GM03348 (cell line): Measurements from ENCODE around the gene CUEDC1.
"Not testable (repeated sequence)": the region's sequence is repeated elsewhere in the genome, so short reads cannot be mapped to it uniquely, and the experiment has no call there.

Experiments
- DNase-seq: peaks from one replicate; pipeline ENCODE4 v3.0.0; 2012; ENCODE audit warnings: low spot score

CUEDC1 gene

DNA sequence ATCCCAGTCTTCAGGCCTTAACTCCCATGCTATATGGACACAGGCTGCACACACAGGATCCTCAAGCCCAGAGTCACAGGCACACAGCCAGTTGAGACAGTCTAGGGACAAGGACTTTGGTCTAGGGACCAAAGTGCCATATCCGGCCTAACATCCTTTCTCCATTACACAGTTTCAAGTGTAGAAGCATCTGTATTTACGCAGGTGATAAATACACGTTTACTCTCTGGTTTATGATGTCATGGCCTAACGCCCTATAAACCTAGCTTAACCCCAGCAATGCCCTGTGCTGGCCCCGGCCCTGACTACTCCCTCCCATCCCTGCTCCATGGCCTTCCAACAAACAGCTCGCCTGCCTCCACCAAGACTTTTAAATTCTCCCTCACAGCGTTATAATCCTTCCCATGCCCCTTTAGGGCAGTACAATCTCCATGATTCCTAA, 17.1 kb downstream of the CUEDC1 start:
- DNase-seq, result no peak

- no peak for DNase-seq
These were observed 17.7 kb downstream of the CUEDC1 start for GRCh38 chr17:57937492-57937891.

GRCh38 chr17:57935833-57936807, 19.1 kb downstream of the CUEDC1 start:
- DNase-seq, result peak; percentile 87

- no peak for DNase-seq
These were observed 23.6 kb downstream of the CUEDC1 start for GRCh38 chr17:57931488-57932137.

- no peak for DNase-seq
These were observed 25.0 kb downstream of the CUEDC1 start for GRCh38 chr17:57930239-57930638.

DNA sequence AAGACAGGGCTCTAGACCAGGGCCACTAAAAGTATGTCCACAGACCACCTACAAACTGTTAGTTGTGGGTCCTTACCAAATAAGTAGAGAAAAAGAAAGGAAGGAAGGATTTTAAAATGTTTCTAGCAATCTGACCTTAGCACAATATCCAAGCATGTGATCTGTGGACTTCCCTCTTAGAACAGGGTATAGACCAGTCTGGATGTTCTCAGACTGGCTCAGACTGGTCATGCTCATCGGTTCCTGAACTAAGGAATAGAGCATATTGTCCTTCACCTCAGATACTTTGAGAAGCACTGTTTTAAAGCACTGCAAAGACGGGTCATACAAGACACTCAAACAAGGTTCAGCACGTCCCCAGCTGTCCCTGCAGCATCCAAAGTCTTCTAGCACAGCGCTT, 25.8 kb downstream of the CUEDC1 start:
- DNase-seq, result no peak

- no peak for DNase-seq
These were observed 26.3 kb downstream of the CUEDC1 start for GRCh38 chr17:57928928-57929327.

- peak; percentile 90 for DNase-seq
These were observed 28.0 kb downstream of the CUEDC1 start for GRCh38 chr17:57927048-57927723.

- no peak for DNase-seq
These were observed 28.5 kb downstream of the CUEDC1 start for GRCh38 chr17:57926723-57927047.

DNA sequence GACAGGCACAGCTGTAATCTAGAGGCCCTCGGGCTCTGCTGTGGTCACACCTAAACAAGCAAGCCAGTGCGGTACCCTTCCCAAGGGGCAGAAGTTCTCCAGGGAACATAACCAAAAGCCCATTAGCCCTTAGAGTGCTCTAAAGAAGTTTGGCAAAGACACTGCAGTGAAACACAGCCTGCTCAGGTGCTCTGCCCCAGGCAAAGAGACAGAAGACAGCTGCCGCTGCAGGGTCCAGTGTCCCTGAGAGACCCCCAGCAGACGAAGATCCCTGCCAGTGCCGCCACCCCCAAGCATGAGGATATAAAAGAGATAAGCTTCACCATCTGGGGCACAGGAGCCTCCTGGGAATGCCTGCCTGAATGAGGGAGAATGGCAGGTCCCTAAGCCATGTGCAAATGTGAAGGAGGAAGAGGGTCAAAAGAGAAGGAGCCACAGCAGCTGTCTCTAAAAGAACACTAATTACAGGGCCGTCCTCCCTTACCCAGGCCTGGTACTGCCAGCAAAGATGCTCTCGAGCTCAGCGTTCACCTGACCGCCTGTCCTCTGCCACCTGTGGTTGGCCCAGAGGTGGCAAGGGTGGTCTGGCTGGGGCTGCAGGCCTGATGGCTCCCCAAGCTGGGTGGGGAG, 29.7 kb downstream of the CUEDC1 start:
- no peak for DNase-seq

DNA sequence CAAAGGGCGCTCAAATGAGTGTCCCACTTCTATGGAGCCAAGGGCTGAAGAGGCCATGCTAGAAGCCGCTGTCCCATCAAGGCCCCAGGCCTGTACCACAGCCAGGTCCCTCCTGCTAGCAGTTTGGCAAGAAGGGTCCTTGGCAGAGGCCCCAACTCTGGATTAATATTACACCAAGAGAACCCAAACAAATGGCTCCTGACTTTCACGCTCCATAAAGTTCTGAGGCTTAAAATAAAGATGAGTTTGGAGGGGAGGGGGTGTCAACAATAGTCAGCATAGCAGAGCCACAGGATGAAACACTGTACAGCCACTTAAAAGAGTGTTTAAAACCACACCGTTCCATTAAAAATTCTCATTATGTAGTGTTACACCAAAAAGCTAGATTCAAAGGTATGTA, 30.5 kb downstream of the CUEDC1 start:
- no peak for DNase-seq

DNA sequence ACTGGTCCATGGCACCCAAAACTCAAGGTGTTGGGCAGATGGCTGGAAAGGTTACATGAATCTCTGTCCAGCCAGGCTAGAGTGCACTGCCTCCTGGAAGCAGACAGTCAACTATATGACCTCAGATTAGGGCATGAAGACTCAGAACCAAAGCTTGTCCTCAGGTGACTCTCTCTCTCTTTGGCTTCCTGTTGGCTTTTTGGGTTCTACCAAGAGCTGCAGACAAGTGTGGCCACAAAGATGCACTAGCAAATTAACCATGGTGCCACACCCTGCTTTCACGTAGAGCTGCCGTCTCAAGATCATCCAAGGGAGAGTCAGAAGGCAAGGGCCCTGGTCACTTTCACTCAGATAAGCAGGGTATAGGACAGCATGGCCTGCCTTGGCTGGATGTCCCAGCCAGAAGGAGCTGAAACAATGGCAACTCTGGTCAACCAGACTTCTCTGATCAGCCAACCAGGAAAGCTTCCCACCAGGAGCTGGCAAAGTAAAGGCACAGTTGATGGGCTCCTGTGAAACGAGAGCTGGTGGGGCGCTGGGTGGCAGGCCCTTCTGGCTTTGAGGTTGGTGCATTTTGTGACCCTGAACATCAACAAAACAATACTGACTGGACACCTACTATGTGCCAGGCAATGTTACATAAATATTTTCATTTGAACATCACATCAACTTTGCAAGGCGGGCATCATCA, 31.9 kb downstream of the CUEDC1 start:
- DNase-seq, result no peak

DNA sequence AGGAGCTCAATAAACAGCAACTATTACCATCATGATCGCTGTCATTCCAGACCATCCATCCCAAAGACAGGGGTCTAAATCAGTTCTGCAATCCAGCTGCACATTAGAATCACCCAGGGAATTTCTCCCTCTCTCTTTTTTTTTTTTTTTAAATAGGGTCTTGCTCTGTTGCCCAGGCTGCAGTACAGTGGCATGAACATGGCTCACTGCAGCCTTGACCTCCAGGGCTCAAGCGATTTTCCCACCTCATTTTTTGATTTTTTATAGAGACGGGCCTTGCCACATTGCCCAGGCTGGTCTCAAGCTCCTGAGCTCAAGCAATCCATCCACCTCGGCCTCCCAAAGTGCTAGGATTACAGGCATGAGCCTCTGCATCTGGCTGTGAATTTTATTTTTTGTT, 32.5 kb downstream of the CUEDC1 start:
- not testable (repeated sequence) for DNase-seq

DNA sequence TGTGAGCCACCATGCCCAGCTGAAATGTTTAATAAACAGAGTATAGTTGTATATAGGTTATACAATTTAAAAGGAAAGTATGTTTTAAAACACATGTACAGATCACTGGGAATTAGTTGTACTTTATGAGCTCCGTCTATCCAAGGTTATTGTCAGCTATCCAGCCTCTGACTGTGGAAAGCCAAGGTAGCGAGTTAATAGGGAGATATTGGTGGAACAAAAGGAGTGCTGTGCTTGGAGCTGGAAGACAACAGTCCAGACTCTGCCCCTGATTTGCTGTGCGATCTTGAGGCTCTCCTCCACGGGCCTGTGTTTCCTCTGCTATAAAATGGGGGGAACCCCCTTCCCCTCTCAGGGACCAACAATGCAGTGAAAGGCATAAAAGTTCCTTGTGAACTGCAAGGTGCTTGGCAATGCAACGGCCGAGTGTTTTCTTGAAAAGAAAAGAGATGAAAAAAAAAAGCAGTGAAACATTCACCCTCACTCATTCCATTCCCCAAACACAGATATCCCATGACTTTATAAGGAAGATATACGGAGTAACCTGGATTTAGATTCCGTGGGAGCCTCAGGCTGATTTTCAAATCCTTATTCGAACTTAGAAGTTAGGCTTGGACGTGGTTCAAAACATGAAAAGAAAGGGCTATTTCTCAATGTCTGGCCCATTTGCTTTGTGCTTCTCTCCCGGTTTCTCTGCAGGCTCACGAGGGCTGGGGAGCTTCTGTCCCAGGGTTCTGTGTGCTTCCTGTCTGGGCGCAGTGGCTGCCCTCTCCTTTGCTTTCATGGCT, 34.1 kb downstream of the CUEDC1 start:
- peak; percentile 55 for DNase-seq

DNA sequence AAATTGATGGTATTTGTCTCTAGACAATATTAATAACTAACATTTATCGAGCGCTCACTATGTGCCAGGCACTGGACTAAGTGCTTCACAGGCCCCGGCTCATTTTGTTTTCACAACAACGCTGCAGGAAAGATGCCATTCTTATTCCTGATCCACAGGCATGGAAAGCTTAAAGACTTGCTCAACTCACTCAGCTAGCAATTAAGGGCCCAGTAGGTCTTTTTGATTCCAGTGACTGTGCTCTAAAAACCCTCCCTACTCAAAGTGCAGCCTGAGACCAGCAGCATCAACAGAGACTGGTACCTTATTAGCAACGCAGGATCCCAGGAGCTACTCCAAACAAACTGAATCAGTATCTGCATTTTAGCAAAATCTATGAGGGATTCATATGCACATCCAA, 35.3 kb downstream of the CUEDC1 start:
- DNase-seq, result no peak

GRCh38 chr17:57918017-57918895, 37.0 kb downstream of the CUEDC1 start:
- DNase-seq, result peak; percentile 60

DNA sequence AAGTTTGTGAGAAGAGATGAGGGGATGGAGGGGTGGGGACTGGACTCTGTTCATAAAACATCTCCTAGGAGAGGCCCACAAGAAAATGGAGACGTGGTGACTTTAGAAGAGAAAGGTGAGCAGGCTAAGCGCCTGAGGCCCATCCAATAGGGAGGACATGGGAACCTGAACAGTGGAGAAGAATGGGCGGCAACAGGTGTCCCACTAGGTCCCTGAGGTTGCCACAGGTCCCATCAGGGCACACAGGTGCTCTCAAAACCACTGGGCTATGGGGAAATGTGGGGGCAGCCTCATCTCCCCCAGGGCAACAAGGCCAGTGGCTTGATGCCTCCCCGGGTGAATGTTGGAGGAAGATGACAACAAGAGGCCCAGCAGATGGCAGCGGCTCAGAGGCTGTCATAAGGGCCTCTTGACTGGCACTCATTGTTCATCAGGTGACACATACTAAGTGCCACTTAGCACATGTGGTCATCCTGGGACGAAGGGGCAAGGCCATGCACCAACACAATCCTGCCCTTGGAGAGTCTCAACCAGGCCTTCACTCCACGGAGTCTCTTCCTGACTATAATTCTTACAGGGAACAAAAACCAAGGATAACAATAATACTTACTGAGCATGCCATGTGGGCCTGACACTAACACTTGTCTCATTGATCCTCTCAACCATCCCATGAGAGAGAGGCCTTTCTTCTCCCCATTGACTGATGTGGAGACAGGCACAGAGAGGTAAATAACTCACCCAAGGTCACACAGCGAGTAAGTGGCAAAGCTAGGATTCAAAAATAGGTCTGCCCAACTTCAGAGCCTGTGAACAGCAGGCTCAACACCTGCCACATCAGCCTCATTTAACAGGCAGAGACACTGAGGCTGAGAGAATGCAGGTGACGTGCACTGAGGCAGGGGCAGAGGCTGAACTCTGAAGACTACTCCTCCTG, 38.0 kb downstream of the CUEDC1 start:
- no peak for DNase-seq

GRCh38 chr17:57915985-57916757, 39.0 kb downstream of the CUEDC1 start:
- no peak for DNase-seq
